Pancreas (tissue), 10 donors: ENCODE data around the gene UBE2Q1. TPM values are rescaled to one million over a fixed set of nuclear protein-coding genes. Genes with fewer than 3 reads are reported as not detected.

Experiments
- ATAC-seq, 4 donors: fragments of 200-7000 bp; cut with Tn5 transposase; one replicate each; pipeline versions ENCODE4 v1.8.0 to v1.9.1; 2020; ENCODE audit warnings: mild to moderate bottlenecking in 4 of 4, moderate library complexity in 4 of 4
- DNase-seq, 6 donors: peaks; one replicate each; pipeline ENCODE4 v3.0.0-alpha.2; 2020
- FAIRE-seq: peaks from 2 replicates; lab custom pipeline; 2012; peaks lifted over from hg19 to GRCh38; lab: Jason Lieb, UNC
- H3K27ac ChIP-seq, 4 donors: fragments of 200-600 bp; sonication (generic); 1 replicate in 3 of 4; 2 replicates in 1 of 4; pipeline versions ENCODE4 v1.5.0 to v1.8.0; 2020
- H3K27me3 ChIP-seq, 4 donors: fragments of 200-600 bp; one replicate each; pipeline ENCODE4 v1.8.0; 2021
- H3K36me3 ChIP-seq, 3 donors: fragments of 200-600 bp; sonication (generic) in 1 of 3; one replicate each; pipeline versions ENCODE4 v1.5.0 to v1.8.0; 2020 to 2021
- H3K4me1 ChIP-seq, 3 donors: fragments of 200-600 bp; one replicate each; pipeline ENCODE4 v1.8.0; 2021
- H3K4me3 ChIP-seq, 4 donors: fragments of 200-600 bp; sonication (generic) in 2 of 4; one replicate each; pipeline versions ENCODE4 v1.5.0 to v1.8.0; 2020 to 2021
- H3K9me3 ChIP-seq, 4 donors: fragments of 200-600 bp; one replicate each; pipeline ENCODE4 v1.8.0; 2021
- WGBS, 2 donors: extraction: QIAGEN DNeasy Blood & Tissue Kit; methylation state at CpG; one replicate each; pipeline ENCODE4 v1.1.7; 2013; 5-methylcytosine and 5-hydroxymethylcytosine counted together
- intact Hi-C, 3 donors: fragments of 100-400 bp; cut with DNase I; formaldehyde crosslinking; loops; one replicate each; pipeline versions ENCODE4 v1.11.1 to v1.14.2; 2022
- polyA plus RNA-seq, 2 donors: library from polyadenylated mRNA; stranded (reverse); fragments of 200-250 nt; gene quantifications; one replicate each; pipeline ENCODE4 v1.2.3, GENCODE V29; 2013
- total RNA-seq, 6 donors: library from RNA; stranded (reverse); fragmentation: NEBNext Ultra II Directional in 4 of 6; extraction: Animal tissue kit (Norgen Biotek cat#: 25700) in 4 of 6; gene quantifications; one replicate each; pipeline versions ENCODE4 v1.2.1 to v1.2.4, GENCODE V29; 2021 to 2023
- TF ChIP-seq, protein P1 (sequence below), 4 donors: fragments of 200-600 bp; sonication (generic) in 3 of 4; IDR thresholded peaks; one replicate each; pipeline versions ENCODE4 v1.5.0 to v1.8.0; 2021; ENCODE audit warnings: antibody characterized with exemption in 4 of 4
- donor health status: healthy with polysubstance abuse.
- donor health status: DM: no; HTN: no; CAD: no; lungs with moderate emphysema.
- donor health status: DM: no; HTN: no; CAD: no.
- donor health status: control.
- donor health status: control.
- donor health status: Bipolar disorder and iron deficiency.
- donor health status: DM: yes; HTN: yes; CAD: no.
- donor health status: DM: no; HTN: no; CAD: no.
- donor health status: DM: no; HTN: no; CAD: no.
- donor health status: DM: yes; HTN: yes; CAD: no.

Gene UBE2Q1
- total and polyA plus RNA-seq, 8 donors = 22.3 to 52.2 (median 38.7) TPM

- Histone ChIP-seq H3K4me3 (no peak overlapping the region), H3K36me3 (peaks cover 0 to 17% (median 6%) of the 10 kb centered on the region in 3 donors), H3K4me1 (peaks cover 0 to 12% (median 2%) of the 10 kb centered on the region in 3 donors), H3K27ac (no peak overlapping the region), H3K27me3 (no peaks in the 10 kb centered on the region), H3K9me3 (no peaks in the 10 kb centered on the region)
- DNase-seq = no peak
- 62 to 68% methylated on average over 2 of the region's 2 CpGs for WGBS, 2 donors
- TF ChIP-seq, protein P1, sequence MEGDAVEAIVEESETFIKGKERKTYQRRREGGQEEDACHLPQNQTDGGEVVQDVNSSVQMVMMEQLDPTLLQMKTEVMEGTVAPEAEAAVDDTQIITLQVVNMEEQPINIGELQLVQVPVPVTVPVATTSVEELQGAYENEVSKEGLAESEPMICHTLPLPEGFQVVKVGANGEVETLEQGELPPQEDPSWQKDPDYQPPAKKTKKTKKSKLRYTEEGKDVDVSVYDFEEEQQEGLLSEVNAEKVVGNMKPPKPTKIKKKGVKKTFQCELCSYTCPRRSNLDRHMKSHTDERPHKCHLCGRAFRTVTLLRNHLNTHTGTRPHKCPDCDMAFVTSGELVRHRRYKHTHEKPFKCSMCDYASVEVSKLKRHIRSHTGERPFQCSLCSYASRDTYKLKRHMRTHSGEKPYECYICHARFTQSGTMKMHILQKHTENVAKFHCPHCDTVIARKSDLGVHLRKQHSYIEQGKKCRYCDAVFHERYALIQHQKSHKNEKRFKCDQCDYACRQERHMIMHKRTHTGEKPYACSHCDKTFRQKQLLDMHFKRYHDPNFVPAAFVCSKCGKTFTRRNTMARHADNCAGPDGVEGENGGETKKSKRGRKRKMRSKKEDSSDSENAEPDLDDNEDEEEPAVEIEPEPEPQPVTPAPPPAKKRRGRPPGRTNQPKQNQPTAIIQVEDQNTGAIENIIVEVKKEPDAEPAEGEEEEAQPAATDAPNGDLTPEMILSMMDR (IDR thresholded peaks at IDR 0.05) = no peak
- intact Hi-C loops = no loop called here
- no peak for ATAC-seq
- FAIRE-seq = no peak
Observed at GRCh38 chr1:154603317-154603716, 44.9 kb upstream of the UBE2Q1 start.

DNA sequence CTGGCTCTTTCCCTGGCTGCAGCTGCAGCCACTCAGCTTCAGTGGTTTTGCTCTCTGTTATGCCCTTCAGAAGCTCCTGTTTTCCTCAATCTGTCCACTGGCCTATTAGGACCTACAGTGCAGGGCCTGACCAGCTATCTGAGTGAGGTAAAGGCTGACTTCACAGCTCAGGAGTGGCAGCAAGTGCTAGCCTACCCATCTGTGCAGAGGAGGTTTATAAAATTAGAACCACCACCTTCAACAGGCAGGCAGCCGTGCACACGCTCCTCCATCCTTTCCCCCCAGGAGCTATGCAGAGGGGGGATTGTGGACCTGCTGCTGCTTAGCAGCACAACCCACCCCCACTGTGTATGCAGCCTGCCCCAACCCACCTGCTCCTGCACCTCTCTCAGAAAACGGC lies 41.2 kb upstream of the UBE2Q1 start:
- intact Hi-C loops = no loop called here
- ATAC-seq = peak in 3 of 4 donors; percentile 20 to 78 (median 62)

DNA sequence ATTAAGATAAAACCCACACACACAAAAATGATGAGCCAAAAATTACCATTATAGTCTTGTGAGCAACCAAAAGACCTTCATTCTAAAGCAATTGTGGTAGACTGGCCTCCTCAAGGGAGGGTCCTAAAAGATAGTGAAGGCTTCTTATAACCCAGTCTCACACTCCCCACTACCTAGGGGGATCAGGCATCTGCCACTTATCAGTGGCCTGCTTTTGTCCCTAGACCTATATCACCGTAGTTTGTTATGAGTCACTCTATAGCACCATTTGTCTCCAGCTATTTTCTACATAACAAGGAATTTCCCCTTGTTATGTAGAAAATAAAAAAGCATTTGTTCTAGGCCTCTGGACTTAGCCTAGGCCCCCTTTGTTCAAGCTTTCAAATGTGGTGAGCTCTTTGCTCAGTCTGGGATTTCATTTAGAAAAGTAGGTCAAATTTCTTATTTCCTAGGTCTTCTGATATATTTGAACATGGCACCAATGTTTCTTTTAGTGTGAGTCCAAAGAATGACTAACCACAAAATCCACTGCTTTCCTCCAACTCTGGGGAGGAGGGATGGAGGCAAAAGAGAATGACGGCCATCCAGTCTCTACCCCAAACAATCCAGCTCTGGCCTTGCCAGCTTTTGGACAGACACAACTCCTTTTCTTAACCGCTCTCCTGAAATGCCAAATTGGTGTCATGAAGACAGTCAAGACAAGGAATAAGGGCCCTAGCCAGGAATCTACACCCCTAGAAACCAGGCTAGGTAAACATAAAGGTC lies 40.6 kb upstream of the UBE2Q1 start:
- Histone ChIP-seq H3K9me3 (no peaks in the 10 kb centered on the region), H3K4me3 (no peak overlapping the region), H3K4me1 (no peaks in the 10 kb centered on the region), H3K27me3 (no peaks in the 10 kb centered on the region), H3K36me3 (peaks cover 0 to 51% (median 42%) of the 10 kb centered on the region in 3 donors), H3K27ac (peak overlapping the region in 1 of 4 donors; percentile 8)
- TF ChIP-seq, protein P1 (IDR thresholded peaks at IDR 0.05) = no peak
- no peak for ATAC-seq
- no peak for DNase-seq
- no peak for FAIRE-seq
- WGBS, 2 donors = 72 to 74% methylated on average over 3 of the region's 3 CpGs
- intact Hi-C loops = no loop called here

More for the DNA sequence above, 41.2 kb upstream of the UBE2Q1 start:
- 72 to 84% methylated on average over 3 of the region's 3 CpGs for WGBS, 2 donors
- H3K4me1 ChIP-seq = no peaks in the 10 kb centered on the region
- H3K36me3 ChIP-seq = peaks cover 0 to 47% (median 41%) of the 10 kb centered on the region in 3 donors
- H3K9me3 ChIP-seq = no peaks in the 10 kb centered on the region
- H3K27ac ChIP-seq = no peak overlapping the region
- no peak overlapping the region for H3K4me3 ChIP-seq
- H3K27me3 ChIP-seq = no peaks in the 10 kb centered on the region
- no peak for DNase-seq
- FAIRE-seq = no peak
- TF ChIP-seq, protein P1 (IDR thresholded peaks at IDR 0.05) = no peak

- no peak overlapping the region for H3K27ac ChIP-seq
- ATAC-seq (no peak), DNase-seq (no peak), FAIRE-seq (peak; percentile 56)
- TF ChIP-seq, protein P1 (IDR thresholded peaks at IDR 0.05) = no peak
- no peak overlapping the region for H3K4me3 ChIP-seq
- 83 to 87% methylated on average over 1 of the region's 1 CpG for WGBS, 2 donors
- H3K27me3 ChIP-seq = no peaks in the 10 kb centered on the region
- no peaks in the 10 kb centered on the region for H3K4me1 ChIP-seq
- intact Hi-C loops = no loop called here
- no peaks in the 10 kb centered on the region for H3K9me3 ChIP-seq
- H3K36me3 ChIP-seq = peaks cover 0 to 54% (median 50%) of the 10 kb centered on the region in 3 donors
Observed at GRCh38 chr1:154595621-154596020, 37.2 kb upstream of the UBE2Q1 start.

- ATAC-seq = no peak
- Histone ChIP-seq H3K4me1 (no peaks in the 10 kb centered on the region), H3K27me3 (no peaks in the 10 kb centered on the region), H3K27ac (no peak overlapping the region), H3K36me3 (peaks cover 0 to 59% (median 59%) of the 10 kb centered on the region in 3 donors), H3K9me3 (no peaks in the 10 kb centered on the region), H3K4me3 (no peak overlapping the region)
- TF ChIP-seq, protein P1 (IDR thresholded peaks at IDR 0.05) = no peak
- no peak for DNase-seq
- FAIRE-seq = no peak
- 85% methylated on average over 7 of the region's 7 CpGs for WGBS, 2 donors
- intact Hi-C loops = no loop called here
Observed at GRCh38 chr1:154594811-154595210, 36.3 kb upstream of the UBE2Q1 start.
